Sciatic nerve (tissue), 2 donors: ENCODE data around the gene CAPN9. TPM values are rescaled to one million over a fixed set of nuclear protein-coding genes. Genes with fewer than 3 reads are reported as not detected.

Experiments used
- ATAC-seq: fragments of 200-7000 bp; cut with Tn5 transposase; one replicate; pipeline ENCODE4 v1.9.1; 2020; ENCODE audit warnings: mild to moderate bottlenecking, moderate library complexity
- DNase-seq: peaks from one replicate; pipeline ENCODE4 v3.0.0-alpha.2; 2020; ENCODE audit warnings: low spot score
- intact Hi-C: fragments of 100-400 bp; cut with DNase I; formaldehyde crosslinking; loops from one replicate; pipeline ENCODE4 v1.14.2; 2022
- total RNA-seq: library from RNA; stranded (reverse); fragmentation: NEBNext Ultra II Directional; extraction: Animal tissue kit (Norgen Biotek cat#: 25700); gene quantifications from one replicate; pipeline ENCODE4 v1.2.1, GENCODE V29; 2021
- donor health status: DM: no; HTN: no; CAD: no.
- donor health status: DM: no; HTN: no; CAD: no.

CAPN9 gene
- total RNA-seq, 1 donor from 2014 or later = 0.13 TPM

DNA sequence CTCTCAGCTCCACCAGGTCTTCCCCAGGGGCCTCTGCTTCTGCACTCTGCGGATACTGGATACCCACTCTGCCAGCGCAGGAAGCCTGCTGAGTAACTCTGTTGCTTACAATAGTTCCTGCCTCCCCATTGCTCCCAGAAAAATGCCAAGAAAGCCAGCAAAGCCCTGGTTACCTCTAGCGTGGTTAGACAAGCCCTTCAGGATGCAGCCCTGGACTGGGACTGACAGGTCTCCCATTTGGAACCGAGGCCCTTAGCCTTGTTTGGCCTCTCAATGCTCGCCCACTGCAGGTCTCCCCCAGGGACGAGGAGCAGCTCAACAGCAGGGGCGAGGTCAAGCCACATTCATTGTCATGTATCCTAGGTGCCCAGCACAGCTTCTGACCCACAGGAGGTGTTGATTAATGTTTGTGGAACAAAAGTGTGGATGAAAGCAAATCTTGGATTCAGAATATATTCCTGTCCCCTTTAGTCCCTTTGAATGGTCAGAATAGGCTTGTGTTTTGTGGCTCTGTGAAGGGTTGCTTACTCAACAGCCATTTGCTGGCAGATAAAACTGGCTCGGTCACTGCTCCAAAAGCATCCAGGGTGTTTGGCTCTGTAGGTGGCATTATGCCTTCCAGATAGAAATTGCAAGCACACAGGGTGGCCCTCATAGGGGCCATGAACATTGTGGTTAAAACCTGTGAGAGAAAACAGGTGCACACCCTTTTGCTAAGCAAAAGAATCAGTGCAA, 62.2 kb downstream of the CAPN9 start:
- ATAC-seq (no peak), DNase-seq (no peak)
- intact Hi-C loops = no loop called here

GRCh38 chr1:230812568-230812967, 65.4 kb downstream of the CAPN9 start:
- no peak for DNase-seq
- ATAC-seq = no peak
- intact Hi-C loops = no loop called here

DNA sequence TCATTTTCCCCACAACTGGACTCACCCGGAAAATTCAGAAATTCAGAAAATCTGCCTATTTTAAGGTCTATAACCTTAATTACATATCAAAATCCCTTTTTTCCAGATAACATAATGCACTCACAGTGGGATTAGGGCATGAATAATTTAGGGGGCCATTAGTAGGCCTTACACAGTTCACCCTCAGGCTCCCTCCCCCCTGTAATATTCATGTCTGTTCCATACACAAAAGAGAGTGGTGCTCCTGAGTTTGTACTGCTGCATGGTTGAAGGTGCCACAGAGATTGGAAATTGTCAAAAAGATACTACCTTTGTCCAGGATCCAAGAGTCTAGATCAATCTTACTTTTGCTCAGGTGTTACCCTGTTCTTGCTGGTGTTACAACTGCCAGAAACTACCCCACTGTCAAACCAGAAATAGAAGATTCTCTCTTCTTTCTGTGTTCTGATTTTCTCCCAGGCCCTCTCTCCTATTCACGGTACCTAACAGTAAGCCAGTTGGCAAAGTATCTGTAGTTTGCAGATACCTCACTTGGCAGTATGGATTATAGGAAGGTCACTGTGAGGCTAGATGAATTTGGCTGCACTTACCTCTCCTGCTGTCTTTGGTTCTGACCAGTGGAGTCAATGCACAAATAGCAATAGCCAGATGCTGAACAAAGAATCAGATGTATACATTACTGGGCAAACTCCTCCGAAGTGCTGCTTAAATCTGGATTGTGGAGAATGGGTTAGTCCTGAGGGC, 67.9 kb downstream of the CAPN9 start:
- DNase-seq = no peak
- no peak for ATAC-seq
- intact Hi-C loops = no loop called here

GRCh38 chr1:230816018-230816417, 68.8 kb downstream of the CAPN9 start:
- no peak for ATAC-seq

GRCh38 chr1:230818367-230818766, 71.2 kb downstream of the CAPN9 start:
- DNase-seq = no peak
- ATAC-seq = no peak
- intact Hi-C loops = no loop called here

More at GRCh38 chr1:230816018-230816417, 68.8 kb downstream of the CAPN9 start:
- intact Hi-C loops = no loop called here
- no peak for DNase-seq

DNA sequence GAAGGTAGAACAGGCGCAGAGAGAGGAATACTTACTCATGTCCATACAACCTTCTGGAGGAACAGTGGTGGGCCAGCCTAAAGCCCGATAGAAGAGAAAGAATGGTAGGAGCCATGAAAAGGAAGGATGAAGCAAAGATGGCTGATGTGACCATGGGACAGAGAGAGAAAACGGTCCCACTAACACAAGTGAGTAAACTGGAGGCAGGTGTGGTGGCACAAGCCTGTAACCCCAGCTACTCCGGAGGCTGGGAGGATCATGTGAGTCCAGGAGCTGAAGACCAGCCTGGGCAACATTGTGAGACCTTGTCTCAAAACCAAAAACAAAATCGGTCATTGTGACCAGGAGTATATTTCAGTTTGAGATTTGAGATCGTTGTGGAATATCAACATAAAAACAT, 71.7 kb downstream of the CAPN9 start:
- DNase-seq (no peak), ATAC-seq (no peak)
- intact Hi-C loops = no loop called here

GRCh38 chr1:230819976-230820375, 72.8 kb downstream of the CAPN9 start:
- no peak for ATAC-seq
- DNase-seq = no peak
- intact Hi-C loops = no loop called here

DNA sequence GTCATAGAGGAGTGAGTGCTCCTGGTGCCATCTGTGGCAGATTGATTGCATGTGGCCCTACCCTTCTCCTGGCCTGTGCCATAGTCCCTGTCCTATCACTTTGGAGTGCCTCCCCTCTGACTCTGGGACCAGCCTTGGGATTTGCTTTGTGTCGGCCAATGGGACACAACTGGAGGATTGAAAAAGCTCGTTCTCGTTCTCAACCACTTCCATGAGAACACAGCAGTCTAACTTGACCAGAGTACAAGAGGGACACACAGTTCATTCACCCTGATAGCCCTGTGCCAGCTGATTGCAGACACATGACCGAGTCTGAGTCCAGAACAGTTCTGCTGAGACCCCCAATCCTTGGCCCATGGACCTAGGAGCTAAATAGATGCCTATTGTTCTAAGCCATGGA, 73.4 kb downstream of the CAPN9 start:
- intact Hi-C loops = no loop called here
- DNase-seq = no peak
- no peak for ATAC-seq

- DNase-seq = no peak
- ATAC-seq = no peak
- intact Hi-C loops = no loop called here
These were observed 74.2 kb downstream of the CAPN9 start for GRCh38 chr1:230821346-230821745.

- intact Hi-C loops = no loop called here
- ATAC-seq (peak; percentile 89), DNase-seq (peak; percentile 85)
These were observed 74.9 kb downstream of the CAPN9 start for GRCh38 chr1:230822092-230822581.

DNA sequence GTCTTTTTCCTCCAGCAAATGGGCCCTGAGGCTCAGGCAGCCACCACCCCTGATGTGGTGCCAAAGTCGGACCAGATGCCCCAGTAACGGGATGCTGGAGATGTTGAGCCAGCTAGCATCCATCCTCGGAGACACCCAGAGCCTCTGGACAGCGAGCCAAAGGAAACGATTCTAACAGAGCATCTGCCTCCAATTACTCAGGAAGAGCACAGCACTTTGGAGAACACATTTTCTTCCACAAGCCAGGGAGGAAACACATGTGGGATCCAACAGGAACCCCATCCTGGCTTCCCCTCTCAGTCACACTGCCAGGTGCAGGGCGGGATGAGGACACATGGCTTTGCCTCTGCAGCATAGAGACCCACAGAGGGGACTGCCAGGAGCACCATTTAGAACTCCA, 76.2 kb downstream of the CAPN9 start:
- ATAC-seq (peak; percentile 60), DNase-seq (no peak)
- intact Hi-C loops = no loop called here

DNA sequence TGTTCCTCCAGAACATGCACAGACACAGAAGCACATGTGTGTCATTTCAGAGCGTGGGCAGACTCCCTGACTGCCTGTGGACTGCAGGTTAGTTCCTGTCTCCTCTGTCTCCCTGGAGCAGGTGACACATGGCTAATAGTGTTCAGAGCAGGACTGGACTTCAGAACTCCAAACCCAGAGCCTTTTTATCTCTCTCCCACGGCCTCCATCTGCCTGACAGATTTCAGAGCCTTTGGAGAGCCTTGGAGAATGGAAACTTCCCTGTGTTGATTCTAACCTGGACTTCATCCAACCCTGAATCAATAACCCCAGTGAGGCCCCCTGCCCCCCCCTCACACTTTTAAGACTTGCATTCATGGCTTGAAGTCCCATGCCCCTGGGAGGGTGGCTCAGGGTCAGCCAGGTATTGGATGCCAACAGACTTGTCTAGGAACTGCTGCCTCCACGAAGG, 76.8 kb downstream of the CAPN9 start:
- intact Hi-C loops = no loop called here
- ATAC-seq (no peak), DNase-seq (no peak)

DNA sequence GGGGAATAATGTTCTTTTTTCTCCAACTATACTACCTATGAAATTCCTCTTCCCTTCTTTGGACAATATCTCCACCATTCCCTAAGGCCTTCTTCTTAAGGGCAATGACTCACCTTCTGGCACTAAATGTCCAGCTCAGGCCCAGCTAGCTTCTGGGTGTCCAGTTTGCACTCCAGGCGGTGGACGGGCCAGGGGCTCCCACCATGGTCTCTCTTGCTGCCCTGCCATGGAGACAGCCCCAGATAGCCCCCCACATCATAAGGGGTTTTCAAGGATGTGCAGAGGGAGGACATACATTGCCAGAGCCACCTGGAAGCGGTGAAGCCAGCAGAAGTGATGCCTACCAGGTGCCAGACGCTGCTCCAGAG, 77.3 kb downstream of the CAPN9 start:
- intact Hi-C loops = no loop called here
- no peak for DNase-seq
- ATAC-seq = no peak

DNA sequence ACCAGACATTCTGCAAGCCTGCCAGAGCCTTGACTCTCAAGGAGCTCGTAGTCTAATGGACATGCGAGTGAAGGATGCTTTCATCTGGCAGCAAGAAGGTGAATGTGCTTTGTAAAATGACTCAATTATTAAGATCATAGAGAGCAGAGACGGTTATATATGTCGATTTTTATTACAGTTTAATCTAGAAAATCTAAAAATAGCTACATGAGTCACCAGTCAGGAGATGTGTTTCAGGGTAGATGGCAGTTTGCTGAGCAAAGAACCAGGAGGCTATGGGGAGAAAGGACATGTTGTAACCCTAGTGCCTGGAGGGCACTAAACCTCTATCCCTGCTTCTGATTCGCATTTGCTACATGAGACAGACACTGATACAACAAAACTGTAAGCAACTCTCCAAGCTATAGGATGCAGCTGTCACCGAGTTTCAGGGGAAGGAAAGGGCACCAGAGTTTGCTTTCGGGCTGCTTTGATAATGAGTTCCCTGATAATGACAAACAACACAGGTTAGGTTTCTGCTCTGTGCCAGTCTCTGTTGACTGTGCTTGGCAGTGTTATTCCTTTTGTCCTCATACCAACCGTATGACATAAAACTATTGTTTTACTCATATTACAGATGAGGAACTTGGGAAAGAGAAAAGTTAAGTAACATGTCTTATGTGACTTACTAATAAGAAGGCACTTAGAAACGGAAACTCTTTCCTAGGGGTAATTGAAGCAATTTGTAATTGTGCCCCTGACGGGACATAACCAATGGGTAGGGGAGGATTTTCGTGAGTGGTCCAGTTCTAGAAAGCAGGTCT, 77.9 kb downstream of the CAPN9 start:
- DNase-seq = no peak
- intact Hi-C loops = no loop called here
- ATAC-seq = no peak

DNA sequence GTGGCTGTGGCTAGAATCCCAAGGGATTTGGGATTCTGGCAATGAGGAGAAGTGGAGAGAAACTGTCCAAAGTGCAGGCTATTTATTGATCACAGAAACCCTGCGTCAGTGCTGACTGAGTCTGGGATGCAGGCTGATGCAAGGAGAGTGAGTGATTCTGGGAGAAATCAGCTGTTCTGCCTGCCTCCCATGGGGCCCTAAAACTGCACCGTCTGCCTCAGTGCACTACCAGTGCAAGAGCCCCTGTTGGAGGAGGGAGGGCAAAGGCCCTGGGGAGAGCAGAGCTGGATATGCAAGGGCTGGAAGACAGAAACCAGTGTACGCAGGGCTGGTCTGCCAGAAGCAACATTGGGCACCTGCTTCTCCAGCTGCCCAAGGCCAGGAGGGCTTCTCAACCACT, 78.6 kb downstream of the CAPN9 start:
- no peak for DNase-seq
- intact Hi-C loops = no loop called here
- ATAC-seq = no peak

GRCh38 chr1:230826166-230826875, 79.1 kb downstream of the CAPN9 start:
- DNase-seq = no peak
- intact Hi-C loops = no loop called here

GRCh38 chr1:230827081-230827681, 80.0 kb downstream of the CAPN9 start:
- DNase-seq (peak; percentile 82), ATAC-seq (peak; percentile 88)
- intact Hi-C loops = no loop called here

More at GRCh38 chr1:230826166-230826875, 79.1 kb downstream of the CAPN9 start:
- ATAC-seq = no peak

DNA sequence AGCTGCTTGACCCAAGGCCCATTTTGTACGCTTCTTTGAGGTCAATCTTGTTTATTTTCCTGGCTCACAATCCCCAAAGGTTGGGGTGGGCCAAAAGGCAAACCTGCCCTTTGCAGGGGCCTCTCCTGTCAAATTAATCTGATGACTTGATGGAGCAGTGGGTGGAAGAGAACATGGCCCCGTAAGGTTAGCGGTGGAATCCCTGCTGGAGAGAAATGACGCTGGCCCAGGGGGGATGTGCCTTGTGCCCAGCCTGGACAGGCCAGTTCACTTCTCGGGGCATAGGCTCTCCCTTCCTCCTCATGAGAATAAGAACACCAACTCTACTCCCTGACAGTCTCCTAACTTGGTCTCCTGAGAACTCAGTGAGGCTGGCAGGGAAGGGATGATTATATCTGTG, 80.6 kb downstream of the CAPN9 start:
- intact Hi-C loops = no loop called here
- peak; percentile 15 for ATAC-seq
- no peak for DNase-seq

- intact Hi-C loops = no loop called here
- DNase-seq = no peak
- ATAC-seq = no peak
These were observed 81.2 kb downstream of the CAPN9 start for GRCh38 chr1:230828421-230828820.
